Measurements from ENCODE around the gene GDPD3. TPM values are rescaled to one million over a fixed set of nuclear protein-coding genes. Genes with fewer than 3 reads are reported as not detected.
A peak's percentile ranks its signal among the peaks of the same experiment; 100 is the strongest.

GDPD3 gene
- total and polyA plus RNA-seq, 2 of the 13 experiments (the other 11 are each of a cell fraction or from before 2014, with no cell fraction given), result 18.7 to 20.6 TPM

DNA sequence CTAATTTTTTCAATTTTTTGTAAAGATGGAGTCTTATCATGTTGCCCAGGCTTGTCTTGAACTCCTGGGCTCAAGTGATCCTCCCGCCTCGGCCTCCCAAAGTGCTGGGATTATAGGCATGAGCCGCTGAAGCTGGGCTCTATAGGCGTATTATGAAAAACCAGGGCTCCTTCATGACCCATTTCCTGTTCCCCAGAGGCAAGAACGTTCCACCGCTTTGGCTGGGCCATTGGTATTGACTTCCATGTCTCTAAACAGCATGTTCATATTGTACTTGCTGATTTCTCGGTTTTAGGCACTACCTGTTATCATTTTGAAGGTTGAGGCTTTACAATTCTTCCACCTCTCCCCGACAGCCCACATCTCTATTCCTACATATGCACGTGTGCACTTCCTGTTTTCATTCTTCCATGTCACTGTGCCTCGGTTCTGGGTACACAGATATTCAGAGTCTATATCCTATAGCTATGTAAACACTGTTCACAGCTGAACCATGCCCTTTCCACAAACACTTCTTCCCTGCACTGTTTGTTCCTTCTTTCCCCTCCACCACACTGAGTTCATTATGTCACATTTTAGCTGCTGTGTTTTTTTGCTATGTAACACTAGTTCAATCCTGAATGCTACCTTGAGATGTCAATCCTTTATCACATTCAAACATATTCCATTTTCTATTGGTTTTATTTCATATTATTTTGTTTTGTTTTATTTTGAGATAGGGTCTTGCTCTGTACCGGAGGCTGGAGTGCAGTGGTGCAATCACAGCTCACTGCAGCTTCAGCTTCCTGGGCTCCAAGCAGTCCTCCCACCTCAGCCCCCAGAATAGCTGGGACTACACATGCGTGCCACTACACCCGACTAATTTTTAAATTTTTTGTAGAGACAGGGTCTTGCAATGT, 26.5 kb upstream of the GDPD3 start (continued):
- TF ChIP-seq ZNF704 (CRISPR knock-in tag; IDR thresholded peaks at IDR 0.05; ENCODE audit: borderline replicate concordance) (no peak), PHF5A (CRISPR knock-in tag; IDR thresholded peaks at IDR 0.05; ENCODE audit: low read depth, unreplicated experiment) (peak; percentile 93), TBX3 (IDR thresholded peaks at IDR 0.05; ENCODE audit: borderline replicate concordance) (peak; percentile 90), ZNF337 (CRISPR knock-in tag; IDR thresholded peaks at IDR 0.05; ENCODE audit: borderline replicate concordance, low read depth) (0 out of 2 replicates have a peak, but pooled peaks have one; percentile 19), KMT2B (CRISPR knock-in tag; IDR thresholded peaks at IDR 0.05) (peak; percentile 73; the same call in 1 of the 2 replicates), JUN (CRISPR knock-in tag; IDR thresholded peaks at IDR 0.05) (no peak), POLR2G (IDR thresholded peaks at IDR 0.05; ENCODE audit: low read depth, low read length) (peak; percentile 79), KDM3A (CRISPR knock-in tag; IDR thresholded peaks at IDR 0.05; ENCODE audit: low read depth) (peak; percentile 67; the same call in 1 of the 2 replicates), ZNF777 (CRISPR knock-in tag; IDR thresholded peaks at IDR 0.05) (0 out of 2 replicates have a peak, but pooled peaks have one; percentile 6), ZNF749 (CRISPR knock-in tag; IDR thresholded peaks at IDR 0.05; ENCODE audit: borderline replicate concordance) (peak; percentile 43; the same call in 1 of the 2 replicates), TBL1XR1 (IDR thresholded peaks at IDR 0.05; ENCODE audit: borderline replicate concordance, low read length, partially characterized antibody) (peak; percentile 88), ZKSCAN1 (IDR thresholded peaks at IDR 0.05; ENCODE audit: low read length) (peak; percentile 67; the same call in 1 of the 2 replicates), TEF (CRISPR knock-in tag; IDR thresholded peaks at IDR 0.05) (no peak), MEIS2 (CRISPR knock-in tag; IDR thresholded peaks at IDR 0.05) (no peak; the same call in 1 of the 2 replicates), ZNF205 (CRISPR knock-in tag; IDR thresholded peaks at IDR 0.05) (0 out of 2 replicates have a peak, but pooled peaks have one; percentile 56), ARID2 (CRISPR knock-in tag; IDR thresholded peaks at IDR 0.05; ENCODE audit: borderline replicate concordance) (no peak), RXRA (CRISPR knock-in tag; IDR thresholded peaks at IDR 0.05) (no peak; the same call in 1 of the 2 replicates), YY1 (IDR thresholded peaks at IDR 0.05; ENCODE audit: insufficient read depth, insufficient replicate concordance, low read depth, low read length) (no peak), RFXAP (CRISPR knock-in tag; IDR thresholded peaks at IDR 0.05; ENCODE audit: borderline replicate concordance) (peak; percentile 40)
- TF ChIP-seq, protein P1, sequence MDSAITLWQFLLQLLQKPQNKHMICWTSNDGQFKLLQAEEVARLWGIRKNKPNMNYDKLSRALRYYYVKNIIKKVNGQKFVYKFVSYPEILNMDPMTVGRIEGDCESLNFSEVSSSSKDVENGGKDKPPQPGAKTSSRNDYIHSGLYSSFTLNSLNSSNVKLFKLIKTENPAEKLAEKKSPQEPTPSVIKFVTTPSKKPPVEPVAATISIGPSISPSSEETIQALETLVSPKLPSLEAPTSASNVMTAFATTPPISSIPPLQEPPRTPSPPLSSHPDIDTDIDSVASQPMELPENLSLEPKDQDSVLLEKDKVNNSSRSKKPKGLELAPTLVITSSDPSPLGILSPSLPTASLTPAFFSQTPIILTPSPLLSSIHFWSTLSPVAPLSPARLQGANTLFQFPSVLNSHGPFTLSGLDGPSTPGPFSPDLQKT (CRISPR knock-in tag; IDR thresholded peaks at IDR 0.05; ENCODE audit: borderline replicate concordance), result no peak
- TF ChIP-seq, protein P2, sequence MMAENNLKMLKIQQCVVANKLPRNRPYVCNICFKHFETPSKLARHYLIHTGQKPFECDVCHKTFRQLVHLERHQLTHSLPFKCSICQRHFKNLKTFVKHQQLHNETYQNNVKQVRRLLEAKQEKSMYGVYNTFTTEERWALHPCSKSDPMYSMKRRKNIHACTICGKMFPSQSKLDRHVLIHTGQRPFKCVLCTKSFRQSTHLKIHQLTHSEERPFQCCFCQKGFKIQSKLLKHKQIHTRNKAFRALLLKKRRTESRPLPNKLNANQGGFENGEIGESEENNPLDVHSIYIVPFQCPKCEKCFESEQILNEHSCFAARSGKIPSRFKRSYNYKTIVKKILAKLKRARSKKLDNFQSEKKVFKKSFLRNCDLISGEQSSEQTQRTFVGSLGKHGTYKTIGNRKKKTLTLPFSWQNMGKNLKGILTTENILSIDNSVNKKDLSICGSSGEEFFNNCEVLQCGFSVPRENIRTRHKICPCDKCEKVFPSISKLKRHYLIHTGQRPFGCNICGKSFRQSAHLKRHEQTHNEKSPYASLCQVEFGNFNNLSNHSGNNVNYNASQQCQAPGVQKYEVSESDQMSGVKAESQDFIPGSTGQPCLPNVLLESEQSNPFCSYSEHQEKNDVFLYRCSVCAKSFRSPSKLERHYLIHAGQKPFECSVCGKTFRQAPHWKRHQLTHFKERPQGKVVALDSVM (CRISPR knock-in tag; IDR thresholded peaks at IDR 0.05), result peak; percentile 97
- TF ChIP-seq, protein P3, sequence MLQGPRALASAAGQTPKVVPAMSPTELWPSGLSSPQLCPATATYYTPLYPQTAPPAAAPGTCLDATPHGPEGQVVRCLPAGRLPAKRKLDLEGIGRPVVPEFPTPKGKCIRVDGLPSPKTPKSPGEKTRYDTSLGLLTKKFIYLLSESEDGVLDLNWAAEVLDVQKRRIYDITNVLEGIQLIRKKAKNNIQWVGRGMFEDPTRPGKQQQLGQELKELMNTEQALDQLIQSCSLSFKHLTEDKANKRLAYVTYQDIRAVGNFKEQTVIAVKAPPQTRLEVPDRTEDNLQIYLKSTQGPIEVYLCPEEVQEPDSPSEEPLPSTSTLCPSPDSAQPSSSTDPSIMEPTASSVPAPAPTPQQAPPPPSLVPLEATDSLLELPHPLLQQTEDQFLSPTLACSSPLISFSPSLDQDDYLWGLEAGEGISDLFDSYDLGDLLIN (CRISPR knock-in tag; IDR thresholded peaks at IDR 0.05; ENCODE audit: borderline replicate concordance), result no peak

All from HepG2 (cell line).